ENCODE measurements around the gene RAX2.
A peak's percentile ranks its signal among the peaks of the same experiment; 100 is the strongest.
"Not testable (repeated sequence)": the region's sequence is repeated elsewhere in the genome, so short reads cannot be mapped to it uniquely, and the experiment has no call there.

Gene RAX2

GRCh38 chr19:3761382-3762129, 10.5 kb downstream of the RAX2 start, which contains the start of gene APBA3:
APBA3 (minus strand) TSS chr19:3761692; CDS start chr19:3760264, 1,428 bp downstream.
- TF ChIP-seq CTCF (IDR thresholded peaks at IDR 0.05; ENCODE audit: borderline replicate concordance, extremely low read depth, low read length, poor library complexity, severe bottlenecking): peak; percentile 86
- TF ChIP-seq EZH2 (IDR thresholded peaks at IDR 0.05; ENCODE audit: borderline replicate concordance, low read depth, low read length, severe bottlenecking): no peak
- H3K79me2 ChIP-seq (ENCODE audit: insufficient read depth, low read length): peaks cover 34% of the 10 kb centered on the region
- H3K4me1 ChIP-seq (ENCODE audit: insufficient read depth, low read length): peaks cover 40% of the 10 kb centered on the region
- peak within 1 kb of the TSS; percentile 87 for H2AFZ ChIP-seq (ENCODE audit: low read depth, low read length)
- H3K9ac ChIP-seq (ENCODE audit: low read depth, low read length): peak within 1 kb of the TSS; percentile 81
- peak within 1 kb of the TSS; percentile 99 for H3K27ac ChIP-seq (ENCODE audit: low read length)
- peaks cover 31% of the 10 kb centered on the region for H3K36me3 ChIP-seq (ENCODE audit: insufficient read depth, low read length)
- H3K4me3 ChIP-seq (ENCODE audit: low read depth in 1 of 2, low read length in 2 of 2): peak within 1 kb of the TSS; percentile 53 to 69
- 0 out of 2 replicates have a peak, but pooled peaks cover 5% of the 10 kb centered on the region for H4K20me1 ChIP-seq (ENCODE audit: insufficient read depth, low read length)
- no peaks in the 10 kb centered on the region for H3K27me3 ChIP-seq (ENCODE audit: insufficient read depth, low read length, poor library complexity)
- DNase-seq (peak; percentile 94), ATAC-seq (ENCODE audit: insufficient read depth, low read depth) (peak; percentile 56)
- peak within 1 kb of the TSS; percentile 85 for H3K4me2 ChIP-seq (ENCODE audit: insufficient read depth, low read length)
- H3K9me3 ChIP-seq (ENCODE audit: insufficient read depth, low read length, severe bottlenecking): no peaks in the 10 kb centered on the region

DNA sequence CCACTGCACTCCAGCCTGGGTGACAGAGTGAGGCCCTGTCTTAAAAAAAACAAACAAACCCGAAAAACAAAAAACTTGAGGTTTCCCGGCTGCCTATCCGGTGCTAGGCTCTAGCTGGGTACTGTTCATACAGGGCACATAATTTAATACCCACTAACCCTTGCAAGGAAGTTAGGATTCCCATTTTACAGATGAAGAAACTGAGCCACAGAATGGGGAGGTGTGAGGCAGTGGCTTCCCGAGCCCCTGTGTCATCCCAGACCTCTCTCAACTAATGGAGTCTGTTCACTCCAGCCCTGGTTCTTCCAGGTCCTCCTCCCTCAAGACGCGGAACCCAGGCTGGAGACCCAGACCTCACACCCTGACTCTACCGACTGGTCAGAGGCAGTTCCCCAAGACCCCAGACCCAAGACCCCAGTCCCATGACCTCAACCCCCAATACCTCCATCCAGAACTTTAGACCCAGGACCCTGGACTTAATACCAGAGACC, 11.1 kb downstream of the RAX2 start:
- no peaks in the 10 kb centered on the region for H3K9me3 ChIP-seq (ENCODE audit: insufficient read depth, low read length, severe bottlenecking)
- no peaks in the 10 kb centered on the region for H3K27me3 ChIP-seq (ENCODE audit: insufficient read depth, low read length, poor library complexity)
- H3K9ac ChIP-seq (ENCODE audit: low read depth, low read length): peak overlapping the region; percentile 72
- peak overlapping the region; percentile 75 for H2AFZ ChIP-seq (ENCODE audit: low read depth, low read length)
- DNase-seq: peak; percentile 12
- peaks cover 28% of the 10 kb centered on the region for H3K36me3 ChIP-seq (ENCODE audit: insufficient read depth, low read length)
- H3K4me1 ChIP-seq (ENCODE audit: insufficient read depth, low read length): peaks cover 40% of the 10 kb centered on the region
- H3K79me2 ChIP-seq (ENCODE audit: insufficient read depth, low read length): peaks cover 34% of the 10 kb centered on the region
- peak overlapping the region; percentile 52 to 69 for H3K4me3 ChIP-seq (ENCODE audit: low read depth in 1 of 2, low read length in 2 of 2)
- ATAC-seq (ENCODE audit: insufficient read depth, low read depth): no peak
- H4K20me1 ChIP-seq (ENCODE audit: insufficient read depth, low read length): 0 out of 2 replicates have a peak, but pooled peaks cover 5% of the 10 kb centered on the region
- TF ChIP-seq EZH2 (IDR thresholded peaks at IDR 0.05; ENCODE audit: borderline replicate concordance, low read depth, low read length, severe bottlenecking): no peak
- no peak for TF ChIP-seq CTCF (IDR thresholded peaks at IDR 0.05; ENCODE audit: borderline replicate concordance, extremely low read depth, low read length, poor library complexity, severe bottlenecking)
- peak overlapping the region; percentile 70 for H3K27ac ChIP-seq (ENCODE audit: low read length)
- H3K4me2 ChIP-seq (ENCODE audit: insufficient read depth, low read length): peak overlapping the region; percentile 85

DNA sequence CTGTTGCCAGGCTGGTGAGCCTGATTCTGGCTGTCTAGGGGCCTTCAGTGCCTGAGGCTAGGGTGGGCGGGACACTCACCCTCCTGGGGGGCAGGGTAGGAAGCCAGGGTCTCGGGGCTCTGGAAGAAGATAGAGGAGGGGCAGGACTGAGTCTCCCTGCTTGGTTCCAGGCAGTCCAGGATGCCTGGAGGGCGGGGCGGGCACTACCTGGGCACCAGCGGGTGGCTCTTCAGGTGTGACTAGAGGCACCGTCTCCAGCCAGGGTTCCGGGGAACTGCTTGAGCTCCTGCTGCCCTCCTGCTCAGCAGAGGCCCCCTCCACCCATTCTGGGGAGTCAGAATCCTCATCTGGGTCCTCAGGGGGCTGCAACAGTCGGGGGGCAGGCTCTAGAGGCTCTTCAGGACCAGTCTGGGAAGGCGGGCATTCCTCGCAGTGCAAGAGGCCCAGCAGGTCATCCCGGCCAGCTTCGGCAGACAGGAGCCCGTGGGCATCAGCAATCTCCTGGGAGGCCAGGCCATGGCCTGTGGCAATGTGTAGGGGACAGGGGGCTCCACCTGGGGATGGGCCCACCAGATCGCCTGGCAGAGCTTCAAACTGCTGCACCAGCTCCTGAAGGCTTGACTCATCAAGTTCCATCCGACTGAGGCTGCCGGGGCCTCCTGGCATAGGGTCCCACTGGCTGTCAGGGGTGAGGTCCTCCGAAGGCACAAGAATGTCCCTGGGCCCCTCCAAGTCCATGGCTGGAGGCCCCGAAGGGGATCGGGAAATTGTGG, 12.4 kb downstream of the RAX2 start:
- ATAC-seq (ENCODE audit: insufficient read depth, low read depth): no peak
- Histone ChIP-seq H3K4me2 (ENCODE audit: insufficient read depth, low read length) (peak overlapping the region; percentile 85), H3K27me3 (ENCODE audit: insufficient read depth, low read length, poor library complexity) (no peaks in the 10 kb centered on the region), H3K9ac (ENCODE audit: low read depth, low read length) (peak overlapping the region; percentile 72; the same call in 1 of the 2 replicates), H2AFZ (ENCODE audit: low read depth, low read length) (no peak overlapping the region), H4K20me1 (ENCODE audit: insufficient read depth, low read length) (0 out of 2 replicates have a peak, but pooled peaks cover 5% of the 10 kb centered on the region), H3K27ac (ENCODE audit: low read length) (no peak overlapping the region), H3K79me2 (ENCODE audit: insufficient read depth, low read length) (peaks cover 34% of the 10 kb centered on the region), H3K36me3 (ENCODE audit: insufficient read depth, low read length) (peaks cover 22% of the 10 kb centered on the region), H3K4me3 (ENCODE audit: low read depth in 1 of 2, low read length in 2 of 2) (peak overlapping the region in 1 of 2 experiments; percentile 27; a peak in 1 of 4 replicates), H3K4me1 (ENCODE audit: insufficient read depth, low read length) (peaks cover 40% of the 10 kb centered on the region), H3K9me3 (ENCODE audit: insufficient read depth, low read length, severe bottlenecking) (no peaks in the 10 kb centered on the region)
- TF ChIP-seq CTCF (IDR thresholded peaks at IDR 0.05; ENCODE audit: borderline replicate concordance, extremely low read depth, low read length, poor library complexity, severe bottlenecking) (no peak), EZH2 (IDR thresholded peaks at IDR 0.05; ENCODE audit: borderline replicate concordance, low read depth, low read length, severe bottlenecking) (no peak)
- no peak for DNase-seq

- H2AFZ ChIP-seq (ENCODE audit: low read depth, low read length); H3K4me3 ChIP-seq (ENCODE audit: low read depth in 1 of 2, low read length in 2 of 2); H3K9me3 ChIP-seq (ENCODE audit: insufficient read depth, low read length, severe bottlenecking); H3K4me2 ChIP-seq (ENCODE audit: insufficient read depth, low read length); ATAC-seq (ENCODE audit: insufficient read depth, low read depth); H4K20me1 ChIP-seq (ENCODE audit: insufficient read depth, low read length); H3K27me3 ChIP-seq (ENCODE audit: insufficient read depth, low read length, poor library complexity); H3K27ac ChIP-seq (ENCODE audit: low read length); H3K9ac ChIP-seq (ENCODE audit: low read depth, low read length); DNase-seq: not testable (repeated sequence)
- Histone ChIP-seq H3K4me1 (ENCODE audit: insufficient read depth, low read length) (peaks cover 33% of the 10 kb centered on the region), H3K79me2 (ENCODE audit: insufficient read depth, low read length) (peaks cover 31% of the 10 kb centered on the region), H3K36me3 (ENCODE audit: insufficient read depth, low read length) (peaks cover 30% of the 10 kb centered on the region)
These were observed 13.7 kb downstream of the RAX2 start for GRCh38 chr19:3758297-3758696.

GRCh38 chr19:3757705-3758104, 14.3 kb downstream of the RAX2 start:
- H2AFZ ChIP-seq (ENCODE audit: low read depth, low read length); H3K4me2 ChIP-seq (ENCODE audit: insufficient read depth, low read length); H3K9ac ChIP-seq (ENCODE audit: low read depth, low read length); ATAC-seq (ENCODE audit: insufficient read depth, low read depth); DNase-seq; H3K27ac ChIP-seq (ENCODE audit: low read length); H3K27me3 ChIP-seq (ENCODE audit: insufficient read depth, low read length, poor library complexity); H3K9me3 ChIP-seq (ENCODE audit: insufficient read depth, low read length, severe bottlenecking); H3K4me3 ChIP-seq (ENCODE audit: low read depth in 1 of 2, low read length in 2 of 2); H4K20me1 ChIP-seq (ENCODE audit: insufficient read depth, low read length): not testable (repeated sequence)
- Histone ChIP-seq H3K4me1 (ENCODE audit: insufficient read depth, low read length) (peaks cover 29% of the 10 kb centered on the region), H3K79me2 (ENCODE audit: insufficient read depth, low read length) (peaks cover 28% of the 10 kb centered on the region), H3K36me3 (ENCODE audit: insufficient read depth, low read length) (peaks cover 30% of the 10 kb centered on the region)

Data from DND-41 (cell line).